ENCODE results near the gene FBXO4.

- TF ChIP-seq CTCF (conservative IDR thresholded peaks at IDR 0.05; ENCODE audit: low read depth in 2 of 2) (no peak), REST (IDR thresholded peaks at IDR 0.05; ENCODE audit: unreplicated experiment) (no peak), ZNF114 (CRISPR knock-in tag; IDR thresholded peaks at IDR 0.05) (no peak), EZH2phosphoT487 (IDR thresholded peaks at IDR 0.05; ENCODE audit: unreplicated experiment) (no peak), POLR2AphosphoS5 (IDR thresholded peaks at IDR 0.05; ENCODE audit: low read depth) (no peak), JUNB (IDR thresholded peaks at IDR 0.05; ENCODE audit: unreplicated experiment) (no peak), STAT1 (IDR thresholded peaks at IDR 0.05; ENCODE audit: unreplicated experiment) (no peak), EZH2 (IDR thresholded peaks at IDR 0.05; ENCODE audit: low read depth, unreplicated experiment) (no peak), CREB1 (CRISPR knock-in tag; IDR thresholded peaks at IDR 0.05; ENCODE audit: low read depth) (no peak), ETS1 (IDR thresholded peaks at IDR 0.05) (no peak)
Observed at GRCh38 chr5:41903382-41903891, 21.6 kb upstream of the FBXO4 start.

Measured in GM23338 (cell line).